ENCODE data around the gene SORCS2.

DNA sequence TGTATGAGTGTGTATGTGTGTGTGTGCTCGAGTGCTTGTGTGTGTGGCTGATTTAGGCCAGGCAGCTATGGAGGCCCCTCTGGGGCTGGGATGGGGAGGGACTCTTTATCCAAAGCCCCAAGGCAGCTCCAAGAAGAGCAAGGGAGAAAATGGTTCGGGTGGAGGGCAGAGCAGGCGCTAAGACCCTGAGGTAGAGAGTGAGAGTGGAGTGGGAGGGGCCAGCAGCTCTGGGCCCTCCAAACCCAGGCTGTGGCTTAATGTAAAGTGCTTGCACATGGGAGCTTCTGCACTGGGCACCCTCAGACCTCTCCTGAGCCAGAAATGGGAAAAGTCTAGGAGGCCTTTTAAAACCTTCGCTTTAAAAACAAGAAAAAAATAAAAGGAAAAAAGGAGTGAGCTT, 475.9 kb downstream of the SORCS2 start:
- TF ChIP-seq NR2F6 (IDR thresholded peaks at IDR 0.05) (no peak), NR2F6 (CRISPR knock-in tag; IDR thresholded peaks at IDR 0.05) (no peak), NPAS2 (CRISPR knock-in tag; IDR thresholded peaks at IDR 0.05; ENCODE audit: borderline replicate concordance) (no peak), SIN3A (IDR thresholded peaks at IDR 0.05; ENCODE audit: borderline replicate concordance, low read depth, low read length) (no peak), ZNF556 (CRISPR knock-in tag; IDR thresholded peaks at IDR 0.05; ENCODE audit: borderline replicate concordance) (no peak), POLR2AphosphoS5 (IDR thresholded peaks at IDR 0.05; ENCODE audit: low read depth, low read length) (no peak), ZNF605 (CRISPR knock-in tag; IDR thresholded peaks at IDR 0.05) (no peak), KDM1A (CRISPR knock-in tag; IDR thresholded peaks at IDR 0.05) (no peak)
- TF ChIP-seq, protein P1, sequence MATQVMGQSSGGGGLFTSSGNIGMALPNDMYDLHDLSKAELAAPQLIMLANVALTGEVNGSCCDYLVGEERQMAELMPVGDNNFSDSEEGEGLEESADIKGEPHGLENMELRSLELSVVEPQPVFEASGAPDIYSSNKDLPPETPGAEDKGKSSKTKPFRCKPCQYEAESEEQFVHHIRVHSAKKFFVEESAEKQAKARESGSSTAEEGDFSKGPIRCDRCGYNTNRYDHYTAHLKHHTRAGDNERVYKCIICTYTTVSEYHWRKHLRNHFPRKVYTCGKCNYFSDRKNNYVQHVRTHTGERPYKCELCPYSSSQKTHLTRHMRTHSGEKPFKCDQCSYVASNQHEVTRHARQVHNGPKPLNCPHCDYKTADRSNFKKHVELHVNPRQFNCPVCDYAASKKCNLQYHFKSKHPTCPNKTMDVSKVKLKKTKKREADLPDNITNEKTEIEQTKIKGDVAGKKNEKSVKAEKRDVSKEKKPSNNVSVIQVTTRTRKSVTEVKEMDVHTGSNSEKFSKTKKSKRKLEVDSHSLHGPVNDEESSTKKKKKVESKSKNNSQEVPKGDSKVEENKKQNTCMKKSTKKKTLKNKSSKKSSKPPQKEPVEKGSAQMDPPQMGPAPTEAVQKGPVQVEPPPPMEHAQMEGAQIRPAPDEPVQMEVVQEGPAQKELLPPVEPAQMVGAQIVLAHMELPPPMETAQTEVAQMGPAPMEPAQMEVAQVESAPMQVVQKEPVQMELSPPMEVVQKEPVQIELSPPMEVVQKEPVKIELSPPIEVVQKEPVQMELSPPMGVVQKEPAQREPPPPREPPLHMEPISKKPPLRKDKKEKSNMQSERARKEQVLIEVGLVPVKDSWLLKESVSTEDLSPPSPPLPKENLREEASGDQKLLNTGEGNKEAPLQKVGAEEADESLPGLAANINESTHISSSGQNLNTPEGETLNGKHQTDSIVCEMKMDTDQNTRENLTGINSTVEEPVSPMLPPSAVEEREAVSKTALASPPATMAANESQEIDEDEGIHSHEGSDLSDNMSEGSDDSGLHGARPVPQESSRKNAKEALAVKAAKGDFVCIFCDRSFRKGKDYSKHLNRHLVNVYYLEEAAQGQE (IDR thresholded peaks at IDR 0.05; ENCODE audit: borderline replicate concordance in 1 of 2, low read depth in 1 of 2, low read length in 2 of 2), result no peak
- TF ChIP-seq, protein P2, sequence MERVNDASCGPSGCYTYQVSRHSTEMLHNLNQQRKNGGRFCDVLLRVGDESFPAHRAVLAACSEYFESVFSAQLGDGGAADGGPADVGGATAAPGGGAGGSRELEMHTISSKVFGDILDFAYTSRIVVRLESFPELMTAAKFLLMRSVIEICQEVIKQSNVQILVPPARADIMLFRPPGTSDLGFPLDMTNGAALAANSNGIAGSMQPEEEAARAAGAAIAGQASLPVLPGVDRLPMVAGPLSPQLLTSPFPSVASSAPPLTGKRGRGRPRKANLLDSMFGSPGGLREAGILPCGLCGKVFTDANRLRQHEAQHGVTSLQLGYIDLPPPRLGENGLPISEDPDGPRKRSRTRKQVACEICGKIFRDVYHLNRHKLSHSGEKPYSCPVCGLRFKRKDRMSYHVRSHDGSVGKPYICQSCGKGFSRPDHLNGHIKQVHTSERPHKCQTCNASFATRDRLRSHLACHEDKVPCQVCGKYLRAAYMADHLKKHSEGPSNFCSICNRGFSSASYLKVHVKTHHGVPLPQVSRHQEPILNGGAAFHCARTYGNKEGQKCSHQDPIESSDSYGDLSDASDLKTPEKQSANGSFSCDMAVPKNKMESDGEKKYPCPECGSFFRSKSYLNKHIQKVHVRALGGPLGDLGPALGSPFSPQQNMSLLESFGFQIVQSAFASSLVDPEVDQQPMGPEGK (CRISPR knock-in tag; IDR thresholded peaks at IDR 0.05), result no peak
- TF ChIP-seq, protein P3, sequence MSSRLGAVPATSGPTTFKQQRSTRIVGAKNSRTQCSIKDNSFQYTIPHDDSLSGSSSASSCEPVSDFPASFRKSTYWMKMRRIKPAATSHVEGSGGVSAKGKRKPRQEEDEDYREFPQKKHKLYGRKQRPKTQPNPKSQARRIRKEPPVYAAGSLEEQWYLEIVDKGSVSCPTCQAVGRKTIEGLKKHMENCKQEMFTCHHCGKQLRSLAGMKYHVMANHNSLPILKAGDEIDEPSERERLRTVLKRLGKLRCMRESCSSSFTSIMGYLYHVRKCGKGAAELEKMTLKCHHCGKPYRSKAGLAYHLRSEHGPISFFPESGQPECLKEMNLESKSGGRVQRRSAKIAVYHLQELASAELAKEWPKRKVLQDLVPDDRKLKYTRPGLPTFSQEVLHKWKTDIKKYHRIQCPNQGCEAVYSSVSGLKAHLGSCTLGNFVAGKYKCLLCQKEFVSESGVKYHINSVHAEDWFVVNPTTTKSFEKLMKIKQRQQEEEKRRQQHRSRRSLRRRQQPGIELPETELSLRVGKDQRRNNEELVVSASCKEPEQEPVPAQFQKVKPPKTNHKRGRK (CRISPR knock-in tag; IDR thresholded peaks at IDR 0.05), result no peak
